Medulla oblongata (tissue), 1 donor: ENCODE data around the gene OR2A2.

ENCODE experiments used
- DNase-seq: peaks from one replicate; pipeline ENCODE4 v3.0.0-alpha.2; 2015; ENCODE audit errors: extremely low spot score

The OR2A2 gene

GRCh38 chr7:144142187-144142586 lies 32.8 kb downstream of the OR2A2 start:
- no peak for DNase-seq

GRCh38 chr7:144144426-144144825 lies 35.0 kb downstream of the OR2A2 start:
- no peak for DNase-seq

GRCh38 chr7:144148224-144148827 lies 38.9 kb downstream of the OR2A2 start:
- DNase-seq = no peak

GRCh38 chr7:144158861-144159260 lies 49.5 kb downstream of the OR2A2 start:
- no peak for DNase-seq
